Hepatocyte (in vitro differentiated cells): ENCODE measurements around the gene MAST4.

Source experiments
- EZH2 ChIP-seq: fragments of 200-600 bp; sonication (generic); IDR thresholded peaks from 2 replicates; pipeline ENCODE4 v1.6.1; 2016; ENCODE audit warnings: antibody characterized with exemption, mild to moderate bottlenecking, borderline replicate concordance
- TF ChIP-seq, protein P1 (sequence below): fragments of 200-600 bp; sonication (generic); IDR thresholded peaks from 2 replicates; pipeline ENCODE4 v1.5.1; 2016; ENCODE audit warnings: antibody characterized with exemption, mild to moderate bottlenecking; ENCODE audit not compliant: poor library complexity

DNA sequence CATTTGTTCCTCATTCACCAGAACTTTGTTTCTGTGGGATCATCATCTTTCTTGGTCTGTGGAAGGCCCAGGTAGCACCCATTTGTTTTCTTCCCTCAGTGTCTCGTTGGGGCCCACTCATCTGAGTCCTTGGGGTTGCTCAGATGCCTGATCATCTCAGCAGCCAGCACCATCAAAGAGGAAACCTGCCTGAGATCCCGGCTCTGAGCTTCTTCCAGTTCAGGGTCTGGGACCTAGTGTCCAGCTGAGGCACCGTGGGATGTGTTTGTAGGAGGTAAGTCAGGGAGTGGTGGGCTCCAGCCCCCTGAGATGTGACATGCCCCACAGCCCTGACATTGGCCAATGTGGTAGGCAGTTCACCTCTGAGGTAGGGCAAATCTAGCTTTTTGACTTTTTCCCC is 609.8 kb downstream of the MAST4 start:
- TF ChIP-seq, protein P1, sequence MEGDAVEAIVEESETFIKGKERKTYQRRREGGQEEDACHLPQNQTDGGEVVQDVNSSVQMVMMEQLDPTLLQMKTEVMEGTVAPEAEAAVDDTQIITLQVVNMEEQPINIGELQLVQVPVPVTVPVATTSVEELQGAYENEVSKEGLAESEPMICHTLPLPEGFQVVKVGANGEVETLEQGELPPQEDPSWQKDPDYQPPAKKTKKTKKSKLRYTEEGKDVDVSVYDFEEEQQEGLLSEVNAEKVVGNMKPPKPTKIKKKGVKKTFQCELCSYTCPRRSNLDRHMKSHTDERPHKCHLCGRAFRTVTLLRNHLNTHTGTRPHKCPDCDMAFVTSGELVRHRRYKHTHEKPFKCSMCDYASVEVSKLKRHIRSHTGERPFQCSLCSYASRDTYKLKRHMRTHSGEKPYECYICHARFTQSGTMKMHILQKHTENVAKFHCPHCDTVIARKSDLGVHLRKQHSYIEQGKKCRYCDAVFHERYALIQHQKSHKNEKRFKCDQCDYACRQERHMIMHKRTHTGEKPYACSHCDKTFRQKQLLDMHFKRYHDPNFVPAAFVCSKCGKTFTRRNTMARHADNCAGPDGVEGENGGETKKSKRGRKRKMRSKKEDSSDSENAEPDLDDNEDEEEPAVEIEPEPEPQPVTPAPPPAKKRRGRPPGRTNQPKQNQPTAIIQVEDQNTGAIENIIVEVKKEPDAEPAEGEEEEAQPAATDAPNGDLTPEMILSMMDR = no peak
- TF ChIP-seq EZH2 = no peak
